PFSK-1 (cell line): ENCODE measurements around the gene PLOD3.

Experiments
- FOXP2 ChIP-seq: optimal IDR thresholded peaks from 2 replicates; pipeline ENCODE3; 2011; ENCODE audit warnings: borderline replicate concordance, control low read depth, inconsistent platforms; ENCODE audit not compliant: insufficient read depth; ENCODE audit errors: extremely low read length, extremely low read depth
- POLR2AphosphoS5 ChIP-seq: IDR thresholded peaks from 2 replicates; pipeline ENCODE4 v1.6.1; 2012; ENCODE audit warnings: low read depth, mild to moderate bottlenecking, control low read depth, low read length, moderate library complexity
- REST ChIP-seq, 2 experiments: IDR thresholded peaks; 2 replicates each; pipeline versions ENCODE4 v1.6.1 to v1.8.0; 2011 to 2012; ENCODE audit warnings: low read depth in 2 of 2, low read length in 2 of 2, control low read depth in 1 of 2, inconsistent platforms in 1 of 2, mild to moderate bottlenecking in 1 of 2, moderate library complexity in 1 of 2; ENCODE audit not compliant: insufficient read depth in 1 of 2
- SIN3A ChIP-seq: IDR thresholded peaks from 2 replicates; pipeline ENCODE4 v1.6.1; 2012; ENCODE audit warnings: mild to moderate bottlenecking, low read length, moderate library complexity, borderline replicate concordance; ENCODE audit not compliant: insufficient read depth
- TAF1 ChIP-seq: IDR thresholded peaks from 2 replicates; pipeline ENCODE4 v1.6.1; 2012; ENCODE audit warnings: low read length, control low read depth, borderline replicate concordance; ENCODE audit not compliant: insufficient read depth

GRCh38 chr7:101169110-101169837 lies 48.1 kb downstream of the PLOD3 start:
- TF ChIP-seq POLR2AphosphoS5, result peak; percentile 14; the same call in 1 of the 2 replicates
- no peak for TF ChIP-seq REST (IDR thresholded peaks at IDR 0.05; ENCODE audit: insufficient read depth in 1 of 2, low read depth in 2 of 2, low read length in 2 of 2)
- TF ChIP-seq SIN3A, result no peak
- TF ChIP-seq TAF1, result no peak
- TF ChIP-seq FOXP2, result no peak
